ENCODE results near the gene COL27A1.

DNA sequence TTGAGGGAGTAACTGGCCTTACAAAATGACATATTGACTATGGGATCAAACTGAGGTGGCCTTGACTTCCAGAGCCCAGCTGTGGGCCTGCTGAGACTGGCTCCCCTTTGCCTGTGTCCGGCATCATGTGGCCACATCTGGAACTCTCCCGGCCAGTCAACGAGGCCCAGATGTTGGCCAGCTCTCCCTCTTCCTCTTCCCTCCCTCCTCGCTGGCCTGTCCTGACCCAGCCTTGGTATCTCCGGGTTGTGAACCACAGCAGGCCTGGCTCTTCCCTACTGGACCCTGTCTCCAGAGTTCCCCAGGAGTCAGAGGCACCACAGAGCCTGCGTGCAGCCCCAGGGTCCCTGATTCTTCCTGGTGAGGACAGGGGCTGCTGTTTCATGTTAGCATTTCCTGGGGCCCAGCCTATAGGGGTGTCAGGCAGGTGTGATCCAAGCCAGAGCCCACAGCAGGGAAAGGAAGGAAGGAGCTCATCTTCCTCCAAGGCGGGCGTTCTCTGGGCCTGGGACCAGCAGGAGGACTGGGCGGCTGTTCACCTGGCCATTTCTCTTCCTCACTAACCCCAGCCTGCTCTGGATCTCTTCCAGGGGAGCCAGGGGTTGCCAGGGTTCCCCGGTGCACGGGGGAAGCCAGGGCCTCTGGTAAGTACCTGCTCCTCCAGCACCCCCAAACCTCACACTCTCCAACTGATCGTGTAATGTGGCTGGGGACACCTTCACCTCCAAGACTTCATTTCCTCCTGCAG lies 81.2 kb downstream of the COL27A1 start:
- TF ChIP-seq, protein P1, sequence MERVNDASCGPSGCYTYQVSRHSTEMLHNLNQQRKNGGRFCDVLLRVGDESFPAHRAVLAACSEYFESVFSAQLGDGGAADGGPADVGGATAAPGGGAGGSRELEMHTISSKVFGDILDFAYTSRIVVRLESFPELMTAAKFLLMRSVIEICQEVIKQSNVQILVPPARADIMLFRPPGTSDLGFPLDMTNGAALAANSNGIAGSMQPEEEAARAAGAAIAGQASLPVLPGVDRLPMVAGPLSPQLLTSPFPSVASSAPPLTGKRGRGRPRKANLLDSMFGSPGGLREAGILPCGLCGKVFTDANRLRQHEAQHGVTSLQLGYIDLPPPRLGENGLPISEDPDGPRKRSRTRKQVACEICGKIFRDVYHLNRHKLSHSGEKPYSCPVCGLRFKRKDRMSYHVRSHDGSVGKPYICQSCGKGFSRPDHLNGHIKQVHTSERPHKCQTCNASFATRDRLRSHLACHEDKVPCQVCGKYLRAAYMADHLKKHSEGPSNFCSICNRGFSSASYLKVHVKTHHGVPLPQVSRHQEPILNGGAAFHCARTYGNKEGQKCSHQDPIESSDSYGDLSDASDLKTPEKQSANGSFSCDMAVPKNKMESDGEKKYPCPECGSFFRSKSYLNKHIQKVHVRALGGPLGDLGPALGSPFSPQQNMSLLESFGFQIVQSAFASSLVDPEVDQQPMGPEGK (CRISPR knock-in tag; IDR thresholded peaks at IDR 0.05; ENCODE audit: borderline replicate concordance) = no peak
- no peak for TF ChIP-seq BACH2 (CRISPR knock-in tag; IDR thresholded peaks at IDR 0.05; ENCODE audit: borderline replicate concordance)
- no peak for TF ChIP-seq ISL1 (CRISPR knock-in tag; IDR thresholded peaks at IDR 0.05)
- TF ChIP-seq SNAI2 (CRISPR knock-in tag; IDR thresholded peaks at IDR 0.05) = no peak
- no peak for TF ChIP-seq ZNF565 (CRISPR knock-in tag; conservative IDR thresholded peaks at IDR 0.05; ENCODE audit: low read depth)
